ENCODE results near the gene SH2D3A. TPM values are rescaled to one million over a fixed set of nuclear protein-coding genes. Genes with fewer than 3 reads are reported as not detected.
"Not testable (repeated sequence)": the region's sequence is repeated elsewhere in the genome, so short reads cannot be mapped to it uniquely, and the experiment has no call there.

The SH2D3A gene
- total and polyA plus RNA-seq, 2 donors: 5.5 to 11.4 TPM

GRCh38 chr19:6761053-6761676, 6.1 kb downstream of the SH2D3A start:
- H3K4me3 ChIP-seq (ENCODE audit: low read depth, low read length): no peak overlapping the region
- H3K4me1 ChIP-seq (ENCODE audit: insufficient read depth): no peaks in the 10 kb centered on the region
- DNase-seq (ENCODE audit: extremely low spot score): no peak
- 74% methylated on average over 4 of the region's 4 CpGs for WGBS
- no peaks in the 10 kb centered on the region for H3K36me3 ChIP-seq (ENCODE audit: insufficient read depth)
- H3K27ac ChIP-seq (ENCODE audit: low read depth): no peak overlapping the region

GRCh38 chr19:6760606-6761005, 6.6 kb downstream of the SH2D3A start:
- DNase-seq (ENCODE audit: extremely low spot score): no peak
- Histone ChIP-seq H3K27ac (ENCODE audit: low read depth) (no peak overlapping the region), H3K36me3 (ENCODE audit: insufficient read depth) (no peaks in the 10 kb centered on the region), H3K4me3 (ENCODE audit: low read depth, low read length) (no peak overlapping the region), H3K4me1 (ENCODE audit: insufficient read depth) (no peaks in the 10 kb centered on the region)
- 93% methylated on average over 17 of the region's 17 CpGs for WGBS

- no peak for DNase-seq (ENCODE audit: extremely low spot score)
- Histone ChIP-seq H3K36me3 (ENCODE audit: insufficient read depth) (no peaks in the 10 kb centered on the region), H3K27ac (ENCODE audit: low read depth) (no peak overlapping the region), H3K4me3 (ENCODE audit: low read depth, low read length) (no peak overlapping the region), H3K4me1 (ENCODE audit: insufficient read depth) (no peaks in the 10 kb centered on the region)
- WGBS: 89% methylated on average over 23 of the region's 23 CpGs
These were observed 12.4 kb downstream of the SH2D3A start for GRCh38 chr19:6754653-6755463.

GRCh38 chr19:6754136-6754535, 13.1 kb downstream of the SH2D3A start:
- WGBS: 93% methylated on average over 22 of the region's 22 CpGs
- Histone ChIP-seq H3K4me3 (ENCODE audit: low read depth, low read length) (no peak overlapping the region), H3K4me1 (ENCODE audit: insufficient read depth) (no peaks in the 10 kb centered on the region), H3K27ac (ENCODE audit: low read depth) (no peak overlapping the region), H3K36me3 (ENCODE audit: insufficient read depth) (no peaks in the 10 kb centered on the region)
- DNase-seq (ENCODE audit: extremely low spot score): no peak

- H3K4me1 ChIP-seq (ENCODE audit: insufficient read depth): no peaks in the 10 kb centered on the region
- H3K36me3 ChIP-seq (ENCODE audit: insufficient read depth): no peaks in the 10 kb centered on the region
- H3K27ac ChIP-seq (ENCODE audit: low read depth): peak overlapping the region; percentile 32
- DNase-seq (ENCODE audit: extremely low spot score): no peak
- H3K4me3 ChIP-seq (ENCODE audit: low read depth, low read length): peak overlapping the region; percentile 31
- 8% methylated on average over 50 of the region's 50 CpGs for WGBS
These were observed 13.8 kb downstream of the SH2D3A start for GRCh38 chr19:6753178-6754031.

- Histone ChIP-seq H3K4me3 (ENCODE audit: low read depth, low read length) (no peak overlapping the region), H3K4me1 (ENCODE audit: insufficient read depth) (no peaks in the 10 kb centered on the region), H3K27ac (ENCODE audit: low read depth) (peak overlapping the region; percentile 32), H3K36me3 (ENCODE audit: insufficient read depth) (no peaks in the 10 kb centered on the region)
- DNase-seq (ENCODE audit: extremely low spot score): no peak
- 65% methylated on average over 50 of the region's 50 CpGs for WGBS
These were observed 14.7 kb downstream of the SH2D3A start for GRCh38 chr19:6752256-6753177.

- H3K4me3 ChIP-seq (ENCODE audit: low read depth, low read length): no peak overlapping the region
- peaks cover 4% of the 10 kb centered on the region for H3K36me3 ChIP-seq (ENCODE audit: insufficient read depth)
- WGBS: 90% methylated on average over 16 of the region's 16 CpGs
- H3K27ac ChIP-seq (ENCODE audit: low read depth): no peak overlapping the region
- no peak for DNase-seq (ENCODE audit: extremely low spot score)
- H3K4me1 ChIP-seq (ENCODE audit: insufficient read depth): no peaks in the 10 kb centered on the region
These were observed 16.0 kb downstream of the SH2D3A start for GRCh38 chr19:6751189-6751588.

- 58% methylated on average over 20 of the region's 20 CpGs for WGBS
- no peak overlapping the region for H3K4me3 ChIP-seq (ENCODE audit: low read depth, low read length)
- no peaks in the 10 kb centered on the region for H3K4me1 ChIP-seq (ENCODE audit: insufficient read depth)
- peaks cover 4% of the 10 kb centered on the region for H3K36me3 ChIP-seq (ENCODE audit: insufficient read depth)
- DNase-seq (ENCODE audit: extremely low spot score): no peak
- no peak overlapping the region for H3K27ac ChIP-seq (ENCODE audit: low read depth)
These were observed 17.2 kb downstream of the SH2D3A start for GRCh38 chr19:6750062-6750461.

GRCh38 chr19:6748543-6748942, 18.7 kb downstream of the SH2D3A start:
- WGBS: 87% methylated on average over 10 of the region's 10 CpGs
- H3K36me3 ChIP-seq (ENCODE audit: insufficient read depth); DNase-seq (ENCODE audit: extremely low spot score); H3K4me3 ChIP-seq (ENCODE audit: low read depth, low read length); H3K4me1 ChIP-seq (ENCODE audit: insufficient read depth); H3K27ac ChIP-seq (ENCODE audit: low read depth): not testable (repeated sequence)

GRCh38 chr19:6745965-6746364, 21.3 kb downstream of the SH2D3A start:
- WGBS: 93% methylated on average over 24 of the region's 24 CpGs

GRCh38 chr19:6744381-6745301, 22.6 kb downstream of the SH2D3A start:
- Histone ChIP-seq H3K4me1 (ENCODE audit: insufficient read depth) (no peaks in the 10 kb centered on the region), H3K4me3 (ENCODE audit: low read depth, low read length) (no peak overlapping the region), H3K36me3 (ENCODE audit: insufficient read depth) (peaks cover 4% of the 10 kb centered on the region), H3K27ac (ENCODE audit: low read depth) (peak overlapping the region; percentile 64)
- peak; percentile 62 for DNase-seq (ENCODE audit: extremely low spot score)
- 15% methylated on average over 41 of the region's 41 CpGs for WGBS

More at GRCh38 chr19:6745965-6746364, 21.3 kb downstream of the SH2D3A start:
- Histone ChIP-seq H3K36me3 (ENCODE audit: insufficient read depth) (peaks cover 4% of the 10 kb centered on the region), H3K27ac (ENCODE audit: low read depth) (no peak overlapping the region), H3K4me3 (ENCODE audit: low read depth, low read length) (no peak overlapping the region), H3K4me1 (ENCODE audit: insufficient read depth) (no peaks in the 10 kb centered on the region)
- DNase-seq (ENCODE audit: extremely low spot score): no peak

GRCh38 chr19:6743714-6744380, 23.4 kb downstream of the SH2D3A start:
- peak overlapping the region; percentile 64 for H3K27ac ChIP-seq (ENCODE audit: low read depth)
- no peak for DNase-seq (ENCODE audit: extremely low spot score)
- peaks cover 4% of the 10 kb centered on the region for H3K36me3 ChIP-seq (ENCODE audit: insufficient read depth)
- no peak overlapping the region for H3K4me3 ChIP-seq (ENCODE audit: low read depth, low read length)
- WGBS: 78% methylated on average over 15 of the region's 15 CpGs
- no peaks in the 10 kb centered on the region for H3K4me1 ChIP-seq (ENCODE audit: insufficient read depth)
